GM21390 (cell line): ENCODE measurements around the gene C12orf42.
"Not testable (repeated sequence)": the region's sequence is repeated elsewhere in the genome, so short reads cannot be mapped to it uniquely, and the experiment has no call there.

Source experiments
- ATAC-seq: cut with Tn5 transposase; IDR thresholded peaks from one replicate; pipeline ENCODE4 v1.9.1; 2021; ENCODE audit not compliant: unreplicated experiment

Gene C12orf42

GRCh38 chr12:103498990-103499389 is 3.2 kb upstream of the C12orf42 start:
- ATAC-seq: no peak

GRCh38 chr12:103494734-103495468 is 867 bp downstream of the C12orf42 start:
- ATAC-seq: no peak

- ATAC-seq: no peak
Measured at GRCh38 chr12:103494051-103494733, 1.6 kb downstream of the C12orf42 start.

- no peak for ATAC-seq
Measured at GRCh38 chr12:103493199-103493598, 2.6 kb downstream of the C12orf42 start.

GRCh38 chr12:103482365-103482764 is 13.4 kb downstream of the C12orf42 start:
- ATAC-seq: no peak

- ATAC-seq: no peak
Measured at GRCh38 chr12:103475073-103475472, 20.7 kb downstream of the C12orf42 start.

- no peak for ATAC-seq
Measured at GRCh38 chr12:103470664-103471063, 25.1 kb downstream of the C12orf42 start.

GRCh38 chr12:103469719-103470118 is 26.0 kb downstream of the C12orf42 start:
- ATAC-seq: no peak

- no peak for ATAC-seq
Measured at GRCh38 chr12:103468837-103469236, 26.9 kb downstream of the C12orf42 start.

- ATAC-seq: peak; percentile 98
Measured at GRCh38 chr12:103462675-103463074, 33.1 kb downstream of the C12orf42 start.

- no peak for ATAC-seq
Measured at GRCh38 chr12:103457471-103457870, 38.3 kb downstream of the C12orf42 start.

- no peak for ATAC-seq
Measured at GRCh38 chr12:103456006-103456405, 39.8 kb downstream of the C12orf42 start.

GRCh38 chr12:103455020-103455763 is 40.6 kb downstream of the C12orf42 start:
- ATAC-seq: peak; percentile 81

GRCh38 chr12:103444983-103445382 is 50.8 kb downstream of the C12orf42 start:
- no peak for ATAC-seq

- peak; percentile 41 for ATAC-seq
Measured at GRCh38 chr12:103442822-103443221, 52.9 kb downstream of the C12orf42 start.

- ATAC-seq: no peak
Measured at GRCh38 chr12:103442182-103442555, 53.6 kb downstream of the C12orf42 start.

GRCh38 chr12:103441437-103442181 is 54.2 kb downstream of the C12orf42 start:
- ATAC-seq: peak; percentile 97

- ATAC-seq: not testable (repeated sequence)
Measured at GRCh38 chr12:103434165-103435105, 61.3 kb downstream of the C12orf42 start.

- no peak for ATAC-seq
Measured at GRCh38 chr12:103431950-103432349, 63.8 kb downstream of the C12orf42 start.

- ATAC-seq: no peak
Measured at GRCh38 chr12:103431387-103431786, 64.4 kb downstream of the C12orf42 start.
